Neural progenitor cell (in vitro differentiated cells): ENCODE data around the gene MAML3. TPM values are rescaled to one million over a fixed set of nuclear protein-coding genes. Genes with fewer than 3 reads are reported as not detected.

ENCODE experiments used
- DNase-seq: peaks from one replicate; pipeline ENCODE4 v3.0.0-alpha.2; 2016; ENCODE audit warnings: low spot score
- H2AFZ ChIP-seq: fragments of 200-600 bp; sonication (generic); replicated peaks from 2 replicates; pipeline ENCODE4 v1.6.1; 2016; ENCODE audit warnings: antibody characterized with exemption
- H3F3A ChIP-seq: fragments of 200-600 bp; sonication (generic); 2 replicates; pipeline ENCODE4 v1.6.1; 2016; ENCODE audit warnings: antibody characterized with exemption, low read depth
- H3K27ac ChIP-seq: fragments of 200-600 bp; sonication (generic); 2 replicates; pipeline ENCODE4 v1.5.1; 2016; ENCODE audit warnings: mild to moderate bottlenecking
- H3K27me3 ChIP-seq: fragments of 200-600 bp; sonication (generic); 2 replicates; pipeline ENCODE4 v1.6.1; 2016; ENCODE audit warnings: mild to moderate bottlenecking, moderate library complexity
- H3K36me3 ChIP-seq: fragments of 200-600 bp; sonication (generic); 2 replicates; pipeline ENCODE4 v1.5.1; 2016
- H3K4me1 ChIP-seq: fragments of 200-600 bp; sonication (generic); 2 replicates; pipeline ENCODE4 v1.6.1; 2016; ENCODE audit warnings: mixed run types
- H3K4me2 ChIP-seq: fragments of 200-600 bp; sonication (generic); 2 replicates; pipeline ENCODE4 v1.6.1; 2016
- H3K4me3 ChIP-seq: fragments of 200-600 bp; sonication (generic); 2 replicates; pipeline ENCODE4 v1.5.1; 2016
- H3K79me2 ChIP-seq: fragments of 200-600 bp; sonication (generic); 2 replicates; pipeline ENCODE4 v1.6.1; 2016; ENCODE audit warnings: low read depth
- H3K9ac ChIP-seq: fragments of 200-600 bp; sonication (generic); 2 replicates; pipeline ENCODE4 v1.6.1; 2016
- H3K9me3 ChIP-seq: fragments of 200-600 bp; sonication (generic); 2 replicates; pipeline ENCODE4 v1.5.1; 2016; ENCODE audit warnings: low read depth
- H4K20me1 ChIP-seq: fragments of 200-600 bp; sonication (generic); 2 replicates; pipeline ENCODE4 v1.6.1; 2016; ENCODE audit warnings: low read depth
- H3K27ac Mint-ChIP-seq: 3 replicates; pipeline ENCODE4 v1.8.0; 2021; ENCODE audit warnings: mixed read lengths
- H3K27me3 Mint-ChIP-seq: 2 replicates; pipeline ENCODE4 v1.8.0; 2022; ENCODE audit warnings: low read depth, mild to moderate bottlenecking, inconsistent platforms, moderate library complexity, mixed read lengths; ENCODE audit not compliant: insufficient read depth
- H3K36me3 Mint-ChIP-seq: 3 replicates; pipeline ENCODE4 v1.8.0; 2021; ENCODE audit warnings: mixed read lengths
- H3K4me1 Mint-ChIP-seq: 3 replicates; pipeline ENCODE4 v1.8.0; 2021; ENCODE audit warnings: mixed read lengths
- H3K4me3 Mint-ChIP-seq: 3 replicates; pipeline ENCODE4 v1.8.0; 2021; ENCODE audit warnings: mild to moderate bottlenecking, moderate library complexity, mixed read lengths
- H3K9me3 Mint-ChIP-seq: 3 replicates; pipeline ENCODE4 v1.8.0; 2020; ENCODE audit warnings: mixed read lengths
- CTCF ChIP-seq: fragments of 200-600 bp; sonication (generic); IDR thresholded peaks from 2 replicates; pipeline ENCODE4 v1.5.1; 2017; ENCODE audit warnings: antibody characterized with exemption, mild to moderate bottlenecking
- EZH2 ChIP-seq: fragments of 200-600 bp; sonication (generic); IDR thresholded peaks from 2 replicates; pipeline ENCODE4 v1.6.1; 2017; ENCODE audit warnings: antibody characterized with exemption, mild to moderate bottlenecking, moderate library complexity
- EZH2phosphoT487 ChIP-seq: fragments of 200-600 bp; sonication (generic); IDR thresholded peaks from 2 replicates; pipeline ENCODE4 v1.6.1; 2017; ENCODE audit warnings: antibody characterized with exemption
- total RNA-seq: library from RNA; depleted of rRNA; stranded (reverse); fragments of >200 nt; gene quantifications from 2 replicates; pipeline ENCODE4 v1.2.3, GENCODE V29; 2015; ENCODE audit warnings: low replicate concordance

The MAML3 gene
- total RNA-seq, 1 donor from 2014 or later, result 14.4 TPM

- Histone ChIP-seq H3K9ac (no peak overlapping the region), H3K27ac (no peak overlapping the region), H3K4me1 (peaks cover 15% of the 10 kb centered on the region), H4K20me1 (peaks cover 3% of the 10 kb centered on the region), H3K27me3 (peaks cover 2% of the 10 kb centered on the region), H3K9me3 (no peaks in the 10 kb centered on the region), H3K4me2 (no peak overlapping the region), H3K79me2 (no peaks in the 10 kb centered on the region), H3K36me3 (no peaks in the 10 kb centered on the region), H2AFZ (no peak overlapping the region), H3F3A (no peaks in the 10 kb centered on the region), H3K4me3 (no peak overlapping the region)
- Mint-ChIP-seq H3K27me3 (peaks cover under 1% of the 10 kb centered on the region), H3K27ac (no peak overlapping the region), H3K4me1 (peaks cover 32% of the 10 kb centered on the region), H3K9me3 (no peaks in the 10 kb centered on the region), H3K4me3 (no peak overlapping the region), H3K36me3 (no peaks in the 10 kb centered on the region)
- no peak for DNase-seq
- TF ChIP-seq CTCF, result no peak
- TF ChIP-seq EZH2, result no peak
- TF ChIP-seq EZH2phosphoT487, result no peak
These were observed 190.3 kb downstream of the MAML3 start for GRCh38 chr4:139963708-139964107.

DNA sequence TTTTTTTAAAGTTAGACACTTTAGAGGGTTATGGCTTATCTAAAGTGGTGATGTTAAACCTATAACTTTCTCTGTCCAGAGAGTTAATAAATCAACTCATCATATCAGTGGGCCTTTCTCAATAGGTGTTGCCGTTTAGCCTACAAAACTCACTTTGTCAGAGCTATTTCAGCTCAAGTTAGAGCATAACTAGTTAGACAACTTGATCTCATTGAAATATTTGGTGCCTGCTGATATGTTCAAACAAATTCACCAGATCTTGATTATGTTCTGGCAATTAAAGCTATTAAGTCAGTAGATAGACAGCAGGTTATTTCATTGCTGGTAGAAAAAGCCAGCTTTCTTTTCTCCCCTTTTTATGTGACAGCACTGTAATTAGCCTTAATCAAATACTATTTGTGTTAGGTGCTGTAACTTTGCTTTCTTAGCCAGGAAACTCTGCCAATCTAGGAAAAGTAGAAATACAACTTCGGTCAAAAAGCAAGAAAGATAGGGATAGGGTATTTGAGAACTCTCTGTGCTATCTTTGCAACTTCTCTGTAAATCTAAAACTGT is 191.8 kb downstream of the MAML3 start:
- no peak overlapping the region for H3K9ac ChIP-seq
- Mint-ChIP-seq H3K9me3 (no peaks in the 10 kb centered on the region), H3K36me3 (no peaks in the 10 kb centered on the region), H3K4me3 (no peak overlapping the region), H3K4me1 (peaks cover 25% of the 10 kb centered on the region), H3K27ac (no peak overlapping the region), H3K27me3 (no peaks in the 10 kb centered on the region)
- no peak overlapping the region for H3K4me3 ChIP-seq
- TF ChIP-seq EZH2phosphoT487, result no peak
- no peak for TF ChIP-seq EZH2
- TF ChIP-seq CTCF, result no peak
- H3K4me1 ChIP-seq, result peaks cover 16% of the 10 kb centered on the region
- H3F3A ChIP-seq, result peaks cover 1% of the 10 kb centered on the region
- H4K20me1 ChIP-seq, result no peaks in the 10 kb centered on the region
- H3K79me2 ChIP-seq, result no peaks in the 10 kb centered on the region
- no peaks in the 10 kb centered on the region for H3K27me3 ChIP-seq
- no peaks in the 10 kb centered on the region for H3K36me3 ChIP-seq
- no peaks in the 10 kb centered on the region for H3K9me3 ChIP-seq
- no peak overlapping the region for H3K27ac ChIP-seq
- H3K4me2 ChIP-seq, result no peak overlapping the region
- no peak overlapping the region for H2AFZ ChIP-seq
- no peak for DNase-seq

DNA sequence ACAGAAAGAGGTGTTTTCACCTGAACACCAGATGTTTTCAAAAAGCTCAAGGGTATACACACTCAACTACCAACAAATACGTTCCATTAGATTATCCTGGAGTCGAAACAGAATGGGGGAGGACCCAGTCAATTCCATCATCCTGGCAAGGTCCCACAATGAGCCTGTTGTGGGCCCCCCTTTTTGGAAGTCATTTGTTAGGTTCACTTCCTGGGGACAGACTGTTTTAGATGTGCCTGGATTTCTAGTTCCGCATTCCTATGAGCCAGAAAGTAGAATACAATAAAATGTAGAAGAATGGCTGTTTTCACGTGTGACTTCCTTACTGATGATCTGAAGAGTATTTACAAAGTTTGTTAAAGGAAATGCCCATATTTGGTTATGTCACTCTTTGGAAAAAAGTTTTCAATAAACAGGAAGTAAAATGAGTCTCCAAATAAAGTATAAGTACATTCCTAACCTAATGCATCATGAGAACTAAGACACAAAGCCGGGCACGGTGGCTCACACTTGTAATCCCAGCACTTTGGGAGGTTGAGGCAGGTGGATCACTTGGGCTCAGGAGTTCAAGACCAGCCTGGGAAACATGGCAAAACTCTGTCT is 192.5 kb downstream of the MAML3 start:
- Mint-ChIP-seq H3K4me1 (peaks cover 23% of the 10 kb centered on the region), H3K4me3 (no peak overlapping the region), H3K9me3 (no peaks in the 10 kb centered on the region), H3K27ac (no peak overlapping the region), H3K27me3 (no peaks in the 10 kb centered on the region), H3K36me3 (no peaks in the 10 kb centered on the region)
- no peaks in the 10 kb centered on the region for H3K27me3 ChIP-seq
- TF ChIP-seq CTCF (no peak), EZH2phosphoT487 (no peak), EZH2 (no peak)
- peaks cover 21% of the 10 kb centered on the region for H3K4me1 ChIP-seq
- H3K9me3 ChIP-seq, result no peaks in the 10 kb centered on the region
- H3K9ac ChIP-seq, result no peak overlapping the region
- no peak overlapping the region for H2AFZ ChIP-seq
- H3K27ac ChIP-seq, result no peak overlapping the region
- no peak overlapping the region for H3K4me2 ChIP-seq
- no peaks in the 10 kb centered on the region for H4K20me1 ChIP-seq
- H3K79me2 ChIP-seq, result no peaks in the 10 kb centered on the region
- no peak overlapping the region for H3K4me3 ChIP-seq
- H3K36me3 ChIP-seq, result no peaks in the 10 kb centered on the region
- no peak for DNase-seq
- peaks cover 9% of the 10 kb centered on the region for H3F3A ChIP-seq
